H1 (cell line): ENCODE measurements around the gene GARIN3. TPM values are rescaled to one million over a fixed set of nuclear protein-coding genes. Genes with fewer than 3 reads are reported as not detected.

Source experiments
- CTCF ChIA-PET: fragments of 300-600 bp; sonication (Branson Sonifier 250); formaldehyde crosslinking; loops from one replicate; lab custom pipeline; 2021; ENCODE audit not compliant: partially characterized antibody; lab: Charles Lee
- POLR2A ChIA-PET: fragments of 300-600 bp; sonication (Branson Sonifier 250); formaldehyde crosslinking; loops from one replicate; lab custom pipeline; 2021; ENCODE audit warnings: inconsistent platforms; ENCODE audit not compliant: partially characterized antibody; lab: Charles Lee
- DNase-seq, 2 experiments: peaks; one replicate each; pipeline versions ENCODE4 v3.0.0 to v3.0.0-alpha.2; 2010 to 2022; ENCODE audit warnings: low spot score in 2 of 2, low read depth in 1 of 2, mixed read lengths in 1 of 2
- FAIRE-seq: peaks from 2 replicates; lab custom pipeline; 2011; peaks lifted over from hg19 to GRCh38; lab: Jason Lieb, UNC
- H2AFZ ChIP-seq: 2 replicates; pipeline ENCODE4 v1.8.1; 2012; ENCODE audit warnings: low read length, inconsistent platforms
- H2AK5ac ChIP-seq: 2 replicates; pipeline ENCODE4 v1.6.1; 2013; ENCODE audit warnings: low read depth, low read length
- H2BK120ac ChIP-seq: replicated peaks from 2 replicates; pipeline ENCODE3; 2013; ENCODE audit warnings: low read depth, low read length, inconsistent platforms
- H2BK12ac ChIP-seq: 2 replicates; pipeline ENCODE4 v1.6.1; 2013; ENCODE audit warnings: low read depth, low read length
- H2BK15ac ChIP-seq: 2 replicates; pipeline ENCODE4 v1.6.1; 2013; ENCODE audit warnings: low read length
- H2BK20ac ChIP-seq: 2 replicates; pipeline ENCODE4 v1.6.1; 2013; ENCODE audit warnings: low read length
- H2BK5ac ChIP-seq: 2 replicates; pipeline ENCODE4 v1.6.1; 2013; ENCODE audit warnings: low read depth, low read length
- H3K14ac ChIP-seq: 2 replicates; pipeline ENCODE4 v1.6.1; 2013; ENCODE audit warnings: inconsistent platforms; ENCODE audit not compliant: insufficient read length
- H3K18ac ChIP-seq: 2 replicates; pipeline ENCODE4 v1.6.1; 2013; ENCODE audit warnings: low read length; ENCODE audit errors: extremely low read depth
- H3K23ac ChIP-seq: 2 replicates; pipeline ENCODE4 v1.6.1; 2013; ENCODE audit warnings: inconsistent platforms; ENCODE audit not compliant: insufficient read length
- H3K23me2 ChIP-seq: 2 replicates; pipeline ENCODE4 v1.6.1; 2013; ENCODE audit warnings: low read depth, low read length
- H3K27ac ChIP-seq: 2 replicates; pipeline ENCODE4 v1.6.1; 2011; ENCODE audit warnings: low read depth, low read length, inconsistent platforms
- H3K27me3 ChIP-seq, 4 experiments: replicated peaks in 1 of 4; 1 replicate in 1 of 4; 2 replicates in 3 of 4; pipeline versions ENCODE4 v1.6.1 to v1.8.1; 2011 to 2013; ENCODE audit warnings: low read length in 3 of 4, mild to moderate bottlenecking in 3 of 4, inconsistent platforms in 2 of 4, mixed read lengths in 2 of 4, moderate library complexity in 1 of 4; ENCODE audit not compliant: control insufficient read depth in 3 of 4, insufficient read depth in 3 of 4; ENCODE audit errors: extremely low read depth in 1 of 4
- H3K36me3 ChIP-seq, 4 experiments: 2 replicates each; pipeline versions ENCODE4 v1.6.1 to v1.8.1; 2011 to 2013; ENCODE audit warnings: mild to moderate bottlenecking in 4 of 4, low read length in 3 of 4, moderate library complexity in 2 of 4, control low read depth in 1 of 4, inconsistent platforms in 1 of 4; ENCODE audit not compliant: insufficient read depth in 4 of 4, control insufficient read depth in 2 of 4
- H3K4ac ChIP-seq: replicated peaks from 2 replicates; pipeline ENCODE3; 2013; ENCODE audit warnings: low read length, low read depth, mixed read lengths, inconsistent platforms; ENCODE audit not compliant: insufficient read length
- H3K4me1 ChIP-seq, 4 experiments: replicated peaks in 1 of 4; 1 replicate in 1 of 4; 2 replicates in 3 of 4; pipeline versions ENCODE4 v1.6.1 to v1.8.1; 2011 to 2013; ENCODE audit warnings: low read length in 3 of 4, inconsistent platforms in 2 of 4, mixed read lengths in 1 of 4; ENCODE audit not compliant: insufficient read depth in 4 of 4, control insufficient read depth in 3 of 4
- H3K4me2 ChIP-seq, 2 experiments: 2 replicates each; pipeline versions ENCODE4 v1.6.1 to v1.8.1; 2011 to 2013; ENCODE audit warnings: low read depth in 2 of 2, low read length in 2 of 2, control low read depth in 1 of 2, inconsistent platforms in 1 of 2, mild to moderate bottlenecking in 1 of 2; ENCODE audit not compliant: insufficient read depth in 1 of 2
- H3K4me3 ChIP-seq, 4 experiments: fragments of 200-600, 300-600 bp in 1 of 4; sonication (generic), shearing (Covaris generic), sonication (Bioruptor Twin) in 1 of 4; 2 replicates each; pipeline versions ENCODE4 v1.5.1 to v1.8.1; 2011 to 2016; ENCODE audit warnings: low read length in 4 of 4, low read depth in 3 of 4, control low read depth in 2 of 4, inconsistent platforms in 2 of 4, mild to moderate bottlenecking in 2 of 4, mixed read lengths in 1 of 4, moderate library complexity in 1 of 4; ENCODE audit not compliant: insufficient read depth in 2 of 4; ENCODE audit errors: extremely low read depth in 1 of 4
- H3K56ac ChIP-seq: replicated peaks from 2 replicates; pipeline ENCODE3; 2013; ENCODE audit warnings: low read depth, mild to moderate bottlenecking, mixed read lengths, low read length, inconsistent platforms; ENCODE audit not compliant: insufficient read length
- H3K79me1 ChIP-seq: 2 replicates; pipeline ENCODE4 v1.6.1; 2013; ENCODE audit warnings: low read depth, low read length, control low read depth
- H3K79me2 ChIP-seq, 2 experiments: 2 replicates each; pipeline versions ENCODE4 v1.6.1 to v1.8.1; 2012 to 2013; ENCODE audit warnings: low read length in 2 of 2, mild to moderate bottlenecking in 2 of 2, inconsistent platforms in 1 of 2; ENCODE audit not compliant: insufficient read depth in 2 of 2, control insufficient read depth in 1 of 2
- H3K9ac ChIP-seq, 4 experiments: replicated peaks in 1 of 4; 1 replicate in 1 of 4; 2 replicates in 3 of 4; pipeline versions ENCODE4 v1.6.1 to v1.8.1; 2011 to 2013; ENCODE audit warnings: low read depth in 3 of 4, low read length in 3 of 4, control low read depth in 2 of 4, mild to moderate bottlenecking in 2 of 4, moderate library complexity in 2 of 4, inconsistent platforms in 1 of 4; ENCODE audit errors: extremely low read depth in 1 of 4
- H3K9me3 ChIP-seq, 2 experiments: 2 replicates each; pipeline versions ENCODE4 v1.6.1 to v1.8.1; 2012 to 2013; ENCODE audit warnings: mild to moderate bottlenecking in 2 of 2, moderate library complexity in 2 of 2, control low read depth in 1 of 2, inconsistent platforms in 1 of 2, low read depth in 1 of 2, low read length in 1 of 2, mixed read lengths in 1 of 2; ENCODE audit not compliant: insufficient read depth in 2 of 2
- H4K20me1 ChIP-seq, 2 experiments: replicated peaks in 1 of 2; 2 replicates each; pipeline versions ENCODE3 to v1.8.1; 2011 to 2013; ENCODE audit warnings: inconsistent platforms in 2 of 2, low read length in 2 of 2, mild to moderate bottlenecking in 1 of 2; ENCODE audit not compliant: insufficient read depth in 2 of 2, control insufficient read depth in 1 of 2
- H4K5ac ChIP-seq: 2 replicates; pipeline ENCODE4 v1.6.1; 2013; ENCODE audit warnings: low read length, low read depth, mixed read lengths, inconsistent platforms; ENCODE audit not compliant: insufficient read length
- H4K8ac ChIP-seq: 2 replicates; pipeline ENCODE4 v1.8.0; 2013; ENCODE audit warnings: mild to moderate bottlenecking, moderate library complexity, low read length, inconsistent platforms; ENCODE audit not compliant: insufficient read depth; ENCODE audit errors: extremely low read depth
- H4K91ac ChIP-seq: replicated peaks from 2 replicates; pipeline ENCODE3; 2013; ENCODE audit warnings: low read length, mixed read lengths, inconsistent platforms; ENCODE audit not compliant: insufficient read length
- CBX5 ChIP-seq: fragments of 300-800, 300-1000 bp; sonication (generic); IDR thresholded peaks from 2 replicates; pipeline ENCODE4 v1.7.1; 2016; ENCODE audit warnings: antibody characterized with exemption, low read length, low read depth
- CBX8 ChIP-seq: fragments of 300-800, 300-1000 bp; sonication (generic); IDR thresholded peaks from 2 replicates; pipeline ENCODE4 v1.7.1; 2016; ENCODE audit warnings: low read depth, low read length, borderline replicate concordance
- EGR1 ChIP-seq: IDR thresholded peaks from 2 replicates; pipeline ENCODE4 v1.6.1; 2011; ENCODE audit warnings: low read depth, low read length, borderline replicate concordance
- JUN ChIP-seq: IDR thresholded peaks from 2 replicates; pipeline ENCODE4 v1.6.1; 2011; ENCODE audit warnings: low read depth, mild to moderate bottlenecking, improper control_type of control experiment, low read length
- KDM1A ChIP-seq: fragments of 200-600, 300-600 bp; sonication (generic); IDR thresholded peaks from 2 replicates; pipeline ENCODE4 v1.7.1; 2016; ENCODE audit warnings: mild to moderate bottlenecking, low read length, borderline replicate concordance
- POU5F1 ChIP-seq: IDR thresholded peaks from 2 replicates; pipeline ENCODE4 v1.6.1; 2011; ENCODE audit warnings: low read depth, mild to moderate bottlenecking, low read length, moderate library complexity
- RFX5 ChIP-seq: IDR thresholded peaks from 2 replicates; pipeline ENCODE4 v1.6.1; 2011; ENCODE audit warnings: low read depth, low read length, improper control_type of control experiment, borderline replicate concordance
- TEAD4 ChIP-seq: IDR thresholded peaks from 2 replicates; pipeline ENCODE4 v1.6.1; 2012; ENCODE audit warnings: low read depth, low read length, inconsistent platforms, mixed read lengths
- WGBS, 2 experiments: shearing (Covaris generic) in 1 of 2; methylation state at CpG; one replicate each; pipeline versions ENCODE4 v1.1.6 to v1.1.7; 2013 to 2015; ENCODE audit warnings: low lambda C conversion rate in 2 of 2, mixed read lengths in 2 of 2, inconsistent platforms in 1 of 2, low coverage in 1 of 2, missing lambda C conversion rate in 1 of 2; ENCODE audit not compliant: insufficient replicate concordance in 2 of 2, insufficient coverage in 1 of 2, insufficient read length in 1 of 2; ENCODE audit errors: extremely low coverage in 1 of 2, missing lambda C conversion rate in 1 of 2; 5-methylcytosine and 5-hydroxymethylcytosine counted together
- polyA plus RNA-seq, 7 experiments: library from polyadenylated mRNA; depleted of rRNA in 3 of 7; stranded (reverse) in 5 of 7; unstranded in 2 of 7; fragments of >200 nt in 5 of 7; fragments of 200-250 nt in 2 of 7; gene quantifications; 1 replicate in 5 of 7; 2 replicates in 1 of 7; 4 replicates in 1 of 7; pipeline versions ENCODE4 v1.2.1 to v1.2.3, GENCODE V29; 2011 to 2013; ENCODE audit warnings: missing spikeins in 2 of 7, mixed read lengths in 2 of 7
- total RNA-seq: library from RNA; stranded (reverse); fragmentation: NEBNext Ultra II Directional; extraction: Animal tissue kit (Norgen Biotek cat#: 25700); gene quantifications from 2 replicates; pipeline ENCODE4 v1.2.1, GENCODE V29; 2021
- TF ChIP-seq, protein P1 (sequence below): IDR thresholded peaks from 2 replicates; pipeline ENCODE4 v1.6.1; 2012; ENCODE audit warnings: low read length, inconsistent platforms

Gene GARIN3
- total and polyA plus RNA-seq, 2 of the 8 experiments (the other 6 are each of a cell fraction or from before 2014, with no cell fraction given) = not detected

DNA sequence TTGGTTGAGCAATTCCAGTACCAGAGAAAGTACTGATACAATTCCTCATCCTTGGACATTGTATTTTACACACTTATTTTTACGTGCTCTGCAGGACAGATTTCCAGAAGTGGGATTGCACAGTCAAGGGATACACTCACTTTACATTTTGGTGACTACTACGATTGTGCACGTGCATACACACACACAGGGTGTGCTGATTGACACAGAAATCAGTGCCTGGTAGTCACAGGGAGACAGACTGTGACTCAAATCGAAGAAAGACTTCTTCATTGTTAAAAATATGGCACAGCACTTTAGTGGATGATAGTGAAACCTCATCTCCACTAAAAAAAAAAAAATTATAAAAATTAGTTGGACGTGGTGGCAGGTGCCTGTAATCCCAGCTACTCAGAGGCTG, 1.5 kb downstream of the GARIN3 start:
- no peak overlapping the region for H4K5ac ChIP-seq
- no peaks in the 10 kb centered on the region for H3K79me1 ChIP-seq
- no peak overlapping the region for H2BK120ac ChIP-seq
- WGBS, 2 experiments = 88% methylated on average over 5 of the region's 5 CpGs; no CpG with 5 or more reads in 1 of the 2 experiments
- TF ChIP-seq KDM1A (no peak), CBX8 (no peak), JUN (no peak), TEAD4 (no peak), POU5F1 (no peak), EGR1 (no peak), CBX5 (no peak), RFX5 (no peak)
- TF ChIP-seq, protein P1, sequence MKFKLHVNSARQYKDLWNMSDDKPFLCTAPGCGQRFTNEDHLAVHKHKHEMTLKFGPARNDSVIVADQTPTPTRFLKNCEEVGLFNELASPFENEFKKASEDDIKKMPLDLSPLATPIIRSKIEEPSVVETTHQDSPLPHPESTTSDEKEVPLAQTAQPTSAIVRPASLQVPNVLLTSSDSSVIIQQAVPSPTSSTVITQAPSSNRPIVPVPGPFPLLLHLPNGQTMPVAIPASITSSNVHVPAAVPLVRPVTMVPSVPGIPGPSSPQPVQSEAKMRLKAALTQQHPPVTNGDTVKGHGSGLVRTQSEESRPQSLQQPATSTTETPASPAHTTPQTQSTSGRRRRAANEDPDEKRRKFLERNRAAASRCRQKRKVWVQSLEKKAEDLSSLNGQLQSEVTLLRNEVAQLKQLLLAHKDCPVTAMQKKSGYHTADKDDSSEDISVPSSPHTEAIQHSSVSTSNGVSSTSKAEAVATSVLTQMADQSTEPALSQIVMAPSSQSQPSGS = no peak
- no peaks in the 10 kb centered on the region for H3K36me3 ChIP-seq
- H2BK12ac ChIP-seq = no peak overlapping the region
- no peak overlapping the region for H2AK5ac ChIP-seq
- no peak overlapping the region for H2BK5ac ChIP-seq
- no peaks in the 10 kb centered on the region for H3K27me3 ChIP-seq
- H3K79me2 ChIP-seq = no peaks in the 10 kb centered on the region
- H4K91ac ChIP-seq = no peak overlapping the region
- no peak overlapping the region for H3K23ac ChIP-seq
- no peak overlapping the region for H3K27ac ChIP-seq
- no peak overlapping the region for H3K14ac ChIP-seq
- H3K4ac ChIP-seq = no peak overlapping the region
- no peak overlapping the region for H3K9ac ChIP-seq
- no peaks in the 10 kb centered on the region for H4K20me1 ChIP-seq
- DNase-seq (no peak), FAIRE-seq (no peak)
- POLR2A ChIA-PET = no interaction called here
- no peaks in the 10 kb centered on the region for H3K4me1 ChIP-seq
- no peaks in the 10 kb centered on the region; the same call in 1 of the 2 replicates for H3K23me2 ChIP-seq
- no peak overlapping the region for H3K18ac ChIP-seq
- no peak overlapping the region for H4K8ac ChIP-seq
- no peak overlapping the region for H2BK15ac ChIP-seq
- no peak overlapping the region for H2BK20ac ChIP-seq
- no peaks in the 10 kb centered on the region for H3K9me3 ChIP-seq
- H3K4me3 ChIP-seq = no peak overlapping the region
- H3K56ac ChIP-seq = no peak overlapping the region
- CTCF ChIA-PET = no interaction called here
- no peak overlapping the region for H3K4me2 ChIP-seq
- H2AFZ ChIP-seq = no peak overlapping the region
